NT2/D1 (cell line): ENCODE data around the gene KLHL29.

Experiments used
- SUZ12 ChIP-seq: IDR thresholded peaks from 2 replicates; pipeline ENCODE4 v1.6.1; 2011; ENCODE audit not compliant: insufficient read length, insufficient read depth; ENCODE audit errors: extremely low read depth
- YY1 ChIP-seq: IDR thresholded peaks from 2 replicates; pipeline ENCODE4 v1.6.1; 2011; ENCODE audit not compliant: insufficient read length, insufficient read depth
- ZNF274 ChIP-seq: IDR thresholded peaks from 2 replicates; pipeline ENCODE4 v1.6.1; 2011; ENCODE audit warnings: mild to moderate bottlenecking, low read depth, low read length

- no peak for TF ChIP-seq SUZ12
- TF ChIP-seq ZNF274 = no peak
- no peak for TF ChIP-seq YY1
These were observed 28.3 kb upstream of the KLHL29 start for GRCh38 chr2:23356711-23357110.
